Fibroblast of the aortic adventitia (primary cell): ENCODE data around the gene TPP1. TPM values are rescaled to one million over a fixed set of nuclear protein-coding genes. Genes with fewer than 3 reads are reported as not detected.
A peak's percentile ranks its signal among the peaks of the same experiment; 100 is the strongest.

Experiments used
- DNase-seq: peaks from one replicate; pipeline ENCODE4 v3.0.0-alpha.2; 2010; ENCODE audit warnings: low read depth
- H3K4me3 ChIP-seq: 2 replicates; pipeline ENCODE4 v1.5.1; 2011; ENCODE audit warnings: low read depth, mild to moderate bottlenecking, control low read depth, low read length, moderate library complexity
- total RNA-seq: library from RNA; depleted of rRNA; stranded (reverse); fragments of >200 nt; gene quantifications from 2 replicates; pipeline ENCODE4 v1.2.3, GENCODE V29; 2012; ENCODE audit warnings: low replicate concordance
- TF ChIP-seq, protein P1 (sequence below): IDR thresholded peaks from 2 replicates; pipeline ENCODE4 v1.5.1; 2011; ENCODE audit warnings: mild to moderate bottlenecking, low read length, control low read depth, inconsistent platforms; ENCODE audit not compliant: insufficient read depth

The TPP1 gene
- total RNA-seq, 1 donor = 60.2 TPM

DNA sequence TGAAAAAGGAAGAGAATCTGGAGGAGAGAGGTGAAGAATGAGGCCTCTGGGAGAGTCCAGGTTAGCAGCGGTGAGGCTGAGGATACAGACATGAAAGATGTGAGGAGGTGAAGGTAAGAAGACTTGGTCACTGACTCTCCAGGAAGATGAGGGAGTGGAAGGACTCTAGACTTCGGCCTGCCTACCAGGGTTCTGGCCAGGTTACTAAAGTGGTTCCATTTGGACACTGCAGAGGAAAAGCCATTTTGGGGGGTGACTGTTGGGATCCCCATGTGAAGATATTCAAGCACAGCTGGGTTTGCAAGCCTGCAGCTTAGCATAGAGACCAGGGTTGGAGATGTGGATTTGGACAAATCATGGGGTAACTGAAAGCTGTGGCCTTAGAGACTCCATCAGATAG lies 28.6 kb upstream of the TPP1 start:
- H3K4me3 ChIP-seq = no peak overlapping the region
- no peak for DNase-seq
- TF ChIP-seq, protein P1, sequence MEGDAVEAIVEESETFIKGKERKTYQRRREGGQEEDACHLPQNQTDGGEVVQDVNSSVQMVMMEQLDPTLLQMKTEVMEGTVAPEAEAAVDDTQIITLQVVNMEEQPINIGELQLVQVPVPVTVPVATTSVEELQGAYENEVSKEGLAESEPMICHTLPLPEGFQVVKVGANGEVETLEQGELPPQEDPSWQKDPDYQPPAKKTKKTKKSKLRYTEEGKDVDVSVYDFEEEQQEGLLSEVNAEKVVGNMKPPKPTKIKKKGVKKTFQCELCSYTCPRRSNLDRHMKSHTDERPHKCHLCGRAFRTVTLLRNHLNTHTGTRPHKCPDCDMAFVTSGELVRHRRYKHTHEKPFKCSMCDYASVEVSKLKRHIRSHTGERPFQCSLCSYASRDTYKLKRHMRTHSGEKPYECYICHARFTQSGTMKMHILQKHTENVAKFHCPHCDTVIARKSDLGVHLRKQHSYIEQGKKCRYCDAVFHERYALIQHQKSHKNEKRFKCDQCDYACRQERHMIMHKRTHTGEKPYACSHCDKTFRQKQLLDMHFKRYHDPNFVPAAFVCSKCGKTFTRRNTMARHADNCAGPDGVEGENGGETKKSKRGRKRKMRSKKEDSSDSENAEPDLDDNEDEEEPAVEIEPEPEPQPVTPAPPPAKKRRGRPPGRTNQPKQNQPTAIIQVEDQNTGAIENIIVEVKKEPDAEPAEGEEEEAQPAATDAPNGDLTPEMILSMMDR = no peak

DNA sequence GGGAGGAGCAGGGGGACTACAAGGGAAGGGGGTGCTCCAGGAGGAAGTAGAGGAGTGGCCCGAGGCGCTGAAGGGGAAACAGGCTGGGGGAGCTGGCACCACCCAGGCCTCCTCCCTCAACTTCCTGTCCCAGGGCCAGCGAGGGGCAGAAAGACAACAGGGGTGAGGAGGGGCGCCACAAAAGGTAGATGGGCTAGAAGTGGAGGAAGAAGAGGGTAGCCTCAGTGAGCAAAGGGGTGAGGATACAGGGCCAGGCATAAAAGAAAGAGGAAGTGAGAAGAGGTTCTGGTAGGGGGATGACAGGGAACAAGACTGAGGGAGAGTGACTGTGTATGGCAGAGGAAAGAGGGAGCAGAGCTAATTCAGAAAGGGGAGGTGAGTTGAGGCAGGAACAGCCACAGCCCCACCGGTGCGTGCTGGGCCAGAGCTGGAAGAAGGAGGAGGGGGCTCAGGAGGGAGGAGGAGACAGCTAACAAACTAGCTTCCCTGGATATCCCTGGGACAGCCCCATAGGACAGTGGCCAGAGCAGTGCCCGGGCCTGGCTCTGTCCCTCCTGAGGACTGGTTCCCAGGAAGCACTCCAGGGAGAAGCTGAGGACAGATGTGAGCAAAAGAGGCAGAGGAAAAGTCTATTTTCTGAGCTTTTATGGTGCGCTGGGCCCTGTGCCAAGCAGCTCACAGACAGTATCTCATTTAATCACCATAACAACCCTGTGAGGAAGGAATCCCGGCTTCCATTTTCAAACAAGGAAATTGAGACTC lies 27.9 kb upstream of the TPP1 start:
- DNase-seq = peak; percentile 57

DNA sequence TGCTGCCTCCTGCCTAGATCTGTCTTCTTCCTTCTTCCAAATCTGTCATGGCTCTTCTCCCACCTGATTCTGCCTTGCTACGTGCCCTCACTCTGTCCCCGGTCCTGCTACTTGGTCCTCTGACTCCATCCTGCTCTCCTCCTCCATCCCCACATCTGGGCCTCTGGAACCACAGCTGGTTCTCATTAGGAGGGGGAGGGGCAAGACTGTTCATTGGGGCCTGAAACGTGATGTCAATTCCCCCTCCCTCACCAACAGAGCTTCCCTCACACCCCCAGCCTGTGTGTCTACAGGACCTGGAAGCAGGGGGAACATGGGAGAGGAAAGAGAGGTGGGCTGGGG lies 27.3 kb upstream of the TPP1 start:
- H3K4me3 ChIP-seq = peak overlapping the region; percentile 20
- DNase-seq = peak; percentile 76
- TF ChIP-seq, protein P1 = no peak

More for the DNA sequence above, 27.9 kb upstream of the TPP1 start:
- TF ChIP-seq, protein P1 = no peak
- no peak overlapping the region for H3K4me3 ChIP-seq

DNA sequence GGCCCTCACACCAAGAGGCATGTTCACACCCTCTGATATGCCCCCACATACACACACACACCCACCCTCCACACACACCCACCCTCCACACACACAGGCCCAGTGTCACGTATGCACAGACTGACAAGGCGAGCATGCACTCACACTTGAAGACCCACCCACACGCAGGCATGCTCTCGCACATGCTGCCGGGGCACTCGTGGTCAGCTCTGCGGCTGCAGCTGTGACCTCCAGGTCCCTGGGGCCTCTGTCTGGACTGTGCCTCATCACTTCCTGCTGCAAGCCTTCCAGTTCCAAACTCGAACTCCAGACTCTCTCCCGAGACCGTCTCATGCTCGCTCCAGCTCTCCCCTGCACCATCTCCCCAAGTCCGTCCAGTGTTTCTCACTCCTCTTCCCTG lies 26.8 kb upstream of the TPP1 start:
- peak overlapping the region; percentile 20 for H3K4me3 ChIP-seq
- TF ChIP-seq, protein P1 = no peak
- peak; percentile 74 for DNase-seq

DNA sequence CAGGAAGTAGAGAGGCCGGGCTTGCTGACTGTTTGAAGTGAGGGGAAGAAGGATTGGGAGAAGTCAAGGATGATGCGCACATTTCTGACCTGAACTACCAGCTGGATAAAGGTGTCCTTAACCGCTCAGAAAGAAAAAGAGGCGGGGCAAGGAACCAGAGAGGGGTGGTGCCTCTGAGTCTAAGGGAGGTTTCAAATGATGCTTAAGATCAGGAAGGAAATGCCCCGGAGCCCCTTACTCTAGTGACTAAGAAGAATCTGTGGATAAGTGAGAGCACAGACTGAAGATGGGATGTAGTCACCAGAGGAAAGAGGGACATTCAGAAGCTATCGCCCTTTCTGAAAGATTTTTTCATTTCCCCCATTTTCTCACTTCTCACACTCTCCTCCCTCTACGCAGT lies 23.7 kb upstream of the TPP1 start:
- TF ChIP-seq, protein P1 = no peak
- no peak for DNase-seq
- no peak overlapping the region for H3K4me3 ChIP-seq

DNA sequence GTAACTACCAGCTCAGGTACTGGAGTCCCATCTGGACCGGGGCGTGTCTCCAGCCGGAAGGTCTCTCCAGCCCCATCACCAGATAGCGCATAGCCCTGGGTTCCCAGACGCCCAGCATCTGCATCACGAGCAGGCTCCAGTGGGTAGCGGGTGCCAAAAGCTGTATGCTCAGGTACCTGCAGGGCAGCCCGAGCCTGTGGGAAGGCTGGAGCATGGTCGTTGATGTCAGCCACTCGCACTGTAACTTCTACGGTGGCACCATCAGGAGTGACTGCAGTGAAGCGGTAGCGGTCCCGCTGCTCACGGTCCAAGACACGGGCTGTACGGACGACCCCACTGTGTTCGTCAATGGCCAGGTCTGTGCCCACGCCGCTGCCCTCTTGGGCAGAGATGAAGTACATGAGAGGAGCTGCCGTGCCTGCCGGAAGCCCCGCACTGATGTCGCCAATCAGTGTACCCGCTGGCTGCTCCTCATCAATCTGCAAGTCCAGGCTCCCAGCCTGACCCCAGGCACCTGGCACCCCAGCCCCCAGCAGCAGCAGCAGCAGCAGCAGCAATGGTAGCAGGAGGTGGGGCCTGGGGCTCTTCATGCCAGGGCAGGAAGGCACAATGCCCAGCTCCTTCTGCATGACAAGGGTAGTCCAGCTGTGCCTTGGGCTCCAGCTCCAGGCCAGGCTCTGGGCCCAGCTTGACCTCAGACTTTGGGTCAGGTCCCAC lies 21.9 kb upstream of the TPP1 start:
- H3K4me3 ChIP-seq = no peak overlapping the region
- TF ChIP-seq, protein P1 = no peak
- no peak for DNase-seq
